Motor neuron (in vitro differentiated cells): ENCODE data around the gene STC2. TPM values are rescaled to one million over a fixed set of nuclear protein-coding genes. Genes with fewer than 3 reads are reported as not detected.

ENCODE experiments used
- ATAC-seq, 8 experiments: fragments of 200-7000 bp; cut with Tn5 transposase; replicated peaks in 6 of 8; 2 replicates each; pipeline ENCODE4 v1.8.0; 2021; ENCODE audit warnings: mild to moderate bottlenecking in 8 of 8, moderate library complexity in 8 of 8
- H3K27ac ChIP-seq, 2 donors: fragments of 250-450 bp; sonication (Bioruptor Pico); 2 replicates each; pipeline ENCODE4 v1.9.0; 2021; ENCODE audit warnings: antibody characterized with exemption in 2 of 2, mild to moderate bottlenecking in 2 of 2, moderate library complexity in 1 of 2
- H3K4me1 ChIP-seq, 2 donors: fragments of 250-450 bp; sonication (Bioruptor Pico); replicated peaks in 1 of 2; 2 replicates each; pipeline ENCODE4 v1.6.1; 2021; ENCODE audit warnings: antibody characterized with exemption in 2 of 2, mild to moderate bottlenecking in 2 of 2, moderate library complexity in 1 of 2
- H3K4me3 ChIP-seq, 5 donors: fragments of 250-450 bp; sonication (Bioruptor Pico); 2 replicates each; pipeline ENCODE4 v1.9.0; 2021; ENCODE audit warnings: antibody characterized with exemption in 5 of 5, mild to moderate bottlenecking in 5 of 5, moderate library complexity in 4 of 5
- WGBS, 10 experiments: fragments of 450-650 bp; shearing (Covaris generic); methylation state at CpG; one replicate each; pipeline ENCODE4 v1.0.0; 2022; 5-methylcytosine and 5-hydroxymethylcytosine counted together
- in situ Hi-C, 9 experiments: fragments of 400-800 bp; cut with MboI; loops; one replicate each; pipeline ENCODE4 v1.15.0; 2021; ENCODE audit warnings: low sequenced_read_pairs in 9 of 9, low pct_unique_long_range_greater_than_20kb in 2 of 9; ENCODE audit not compliant: unreplicated experiment in 9 of 9
- total RNA-seq, 8 experiments: library from RNA; unstranded; fragments of 300-600 nt; gene quantifications; 2 replicates each; pipeline versions ENCODE4 v1.2.3 to v1.2.4, GENCODE V29; 2022

The STC2 gene
- total RNA-seq, 8 experiments from 2014 or later: 2.3 to 92.3 (median 13.9) TPM

DNA sequence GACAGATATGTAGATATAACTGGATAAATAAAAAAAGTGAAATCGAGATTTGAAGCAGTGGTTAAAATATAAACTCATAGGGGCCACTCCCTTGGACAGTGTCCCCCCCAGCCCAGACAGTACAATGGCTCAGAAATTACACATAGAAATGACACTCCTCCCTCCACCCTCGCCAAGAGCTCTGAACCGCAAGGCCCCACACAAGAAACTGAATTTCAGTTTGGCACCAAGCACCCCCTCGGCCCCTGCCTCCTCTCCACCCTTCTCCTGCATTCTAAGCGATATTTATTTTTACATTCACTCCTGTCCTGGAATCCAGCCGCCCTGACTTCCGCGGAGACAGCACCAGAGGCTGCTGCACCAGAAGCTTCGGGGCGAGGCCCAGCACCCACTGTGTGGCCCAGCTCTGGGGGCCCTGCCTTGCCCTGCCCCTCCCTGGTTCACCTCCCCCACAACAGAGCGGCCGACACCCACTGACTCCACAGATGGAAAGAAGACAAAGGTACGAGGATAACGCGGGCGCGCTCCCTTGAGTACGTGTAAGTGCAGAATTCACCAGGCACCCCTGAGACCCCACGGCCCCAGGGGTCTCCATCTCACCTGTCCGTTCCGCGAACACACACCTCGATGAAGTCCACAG, 11.0 kb downstream of the STC2 start:
- peaks cover 34 to 38% of the 10 kb centered on the region in 2 donors for H3K4me1 ChIP-seq
- in situ Hi-C loops: no loop called here
- no peak overlapping the region for H3K4me3 ChIP-seq
- no peak for ATAC-seq
- 50 to 86% (median 70%) methylated on average over 1 to 15 of the region's 23 CpGs; no CpG with 5 or more reads in 3 of the 10 experiments for WGBS, 10 experiments
- no peak overlapping the region for H3K27ac ChIP-seq

DNA sequence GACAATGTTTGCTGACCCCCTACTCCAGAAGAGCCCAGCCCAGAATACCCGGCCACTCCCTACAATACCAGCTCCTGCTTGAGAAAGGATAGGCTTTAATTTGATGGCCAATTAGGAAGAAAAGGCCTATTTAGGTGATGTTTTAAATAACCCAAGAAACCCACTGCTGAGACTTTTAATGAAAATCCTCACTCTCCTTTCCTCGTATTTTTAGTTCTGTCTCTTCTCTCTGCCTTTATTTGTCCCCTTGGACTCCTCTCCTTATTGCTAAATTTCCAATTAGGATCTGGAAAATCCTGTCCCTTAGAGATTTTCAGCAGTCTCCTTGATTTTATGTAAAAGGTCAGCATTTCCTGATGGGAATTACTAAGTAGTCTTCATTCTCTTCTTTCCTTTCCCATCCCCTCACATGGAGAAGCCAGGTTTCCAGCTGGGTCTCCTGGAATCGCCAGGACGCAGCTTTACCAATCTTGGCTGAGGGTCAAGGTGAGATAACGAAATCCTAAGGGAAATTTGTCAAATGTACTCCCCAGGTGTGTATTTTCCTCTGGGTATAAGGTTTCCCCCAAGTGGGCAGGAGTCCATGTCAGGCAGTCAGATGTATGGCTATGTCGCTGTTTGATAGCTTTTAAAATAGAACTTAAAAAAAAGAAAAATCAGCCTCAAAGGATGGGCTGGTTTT, 11.7 kb downstream of the STC2 start:
- Histone ChIP-seq H3K27ac (peak overlapping the region; percentile 78 to 82), H3K4me3 (no peak overlapping the region), H3K4me1 (peaks cover 34 to 38% of the 10 kb centered on the region in 2 donors)
- WGBS, 10 experiments: 40 to 89% (median 67%) methylated on average over 1 to 5 of the region's 6 CpGs; no CpG with 5 or more reads in 1 of the 10 experiments
- ATAC-seq: no peak
- in situ Hi-C loops: no loop called here

DNA sequence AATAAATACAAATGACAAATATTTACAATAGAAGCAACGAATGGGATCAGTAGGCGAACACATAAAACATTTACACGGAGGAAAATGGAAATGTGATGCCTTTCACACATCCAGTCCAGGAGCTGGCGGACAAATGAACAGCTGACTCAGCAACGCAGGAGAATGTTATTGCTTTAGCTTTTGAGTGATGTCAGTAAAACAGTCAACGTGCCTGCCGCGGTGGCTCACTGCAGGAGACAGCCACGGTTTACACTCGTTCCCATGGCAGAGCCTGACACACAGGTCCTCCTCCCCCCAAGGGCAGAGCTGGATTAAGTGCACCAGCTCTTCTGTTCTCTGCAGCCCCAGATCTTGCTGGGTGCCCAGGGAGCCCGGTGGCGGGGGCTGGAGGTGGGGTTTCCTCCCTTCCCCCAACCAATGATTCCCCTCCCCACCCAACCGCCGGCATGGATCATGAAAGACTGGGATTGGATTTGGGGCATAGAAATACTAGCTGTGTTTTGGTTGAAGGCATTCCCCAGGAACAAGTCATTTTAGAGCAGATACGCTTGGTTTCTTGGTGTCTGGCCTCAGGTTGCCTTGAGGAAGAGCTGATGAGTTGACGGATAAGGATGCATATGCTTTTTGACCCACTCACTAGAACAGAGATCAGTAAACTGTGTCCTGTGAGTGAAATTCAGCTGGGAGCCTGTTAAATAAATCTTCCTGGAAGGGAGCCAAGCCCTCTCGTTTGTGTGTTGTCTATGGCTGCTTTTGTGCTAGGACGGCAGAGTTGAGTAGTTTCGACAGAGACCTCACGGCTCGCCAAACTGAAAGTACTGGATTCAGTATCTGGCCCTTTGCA, 12.5 kb downstream of the STC2 start:
- ATAC-seq: peak; percentile 63 to 90 (median 88)
- 7 to 80% (median 25%) methylated on average over 3 to 13 of the region's 21 CpGs for WGBS, 10 experiments
- in situ Hi-C loops: no loop called here

DNA sequence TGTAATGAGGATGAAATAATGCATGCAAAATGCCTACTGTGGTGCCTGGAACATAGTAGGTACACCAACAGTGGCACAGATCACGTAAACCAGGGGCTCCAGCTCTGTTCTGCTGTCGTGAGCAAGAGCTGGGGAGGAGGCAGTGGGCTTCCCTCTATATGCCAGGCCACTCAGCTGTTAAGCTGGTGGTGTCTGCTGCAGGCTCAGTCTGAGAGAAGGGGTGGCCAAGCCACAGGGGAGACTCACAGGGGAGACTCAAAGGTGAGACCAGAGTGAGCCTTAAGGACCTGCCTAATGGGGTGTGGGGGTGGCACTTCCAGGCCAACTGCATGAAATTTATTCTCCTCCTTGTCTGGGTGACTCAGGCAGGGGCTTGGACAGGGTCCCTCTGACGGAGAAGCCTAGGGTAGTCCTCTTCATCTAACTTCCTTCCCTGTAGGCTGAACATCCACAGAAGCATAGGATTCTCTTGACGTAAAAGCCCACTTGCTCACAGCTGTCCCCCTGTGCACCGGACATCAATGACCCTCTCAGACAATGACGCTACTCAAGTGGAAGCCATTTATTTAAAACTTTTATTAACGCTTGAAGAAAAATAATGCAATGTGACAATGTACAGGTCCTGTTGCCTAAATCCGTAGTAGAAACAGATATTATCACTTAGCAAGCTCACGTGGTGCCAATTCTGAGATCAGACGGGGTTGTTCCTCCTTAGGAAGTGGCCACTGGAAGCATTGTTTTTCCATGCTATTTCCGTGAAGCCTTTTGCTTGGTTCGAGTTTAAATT, 13.9 kb downstream of the STC2 start:
- 0 to 100% (median 61%) methylated on average over 1 to 11 of the region's 12 CpGs; no CpG with 5 or more reads in 1 of the 10 experiments for WGBS, 10 experiments
- in situ Hi-C loops: no loop called here
- peak in 2 of 8 experiments; percentile 24 to 31 for ATAC-seq
- peaks cover 47 to 56% of the 10 kb centered on the region in 2 donors for H3K4me1 ChIP-seq
- no peak overlapping the region for H3K27ac ChIP-seq
- no peak overlapping the region for H3K4me3 ChIP-seq

More for the DNA sequence above, 12.5 kb downstream of the STC2 start:
- Histone ChIP-seq H3K27ac (peak overlapping the region; percentile 78 to 82), H3K4me1 (peaks cover 37 to 44% of the 10 kb centered on the region in 2 donors), H3K4me3 (peak overlapping the region in 1 of 5 donors; percentile 6)

DNA sequence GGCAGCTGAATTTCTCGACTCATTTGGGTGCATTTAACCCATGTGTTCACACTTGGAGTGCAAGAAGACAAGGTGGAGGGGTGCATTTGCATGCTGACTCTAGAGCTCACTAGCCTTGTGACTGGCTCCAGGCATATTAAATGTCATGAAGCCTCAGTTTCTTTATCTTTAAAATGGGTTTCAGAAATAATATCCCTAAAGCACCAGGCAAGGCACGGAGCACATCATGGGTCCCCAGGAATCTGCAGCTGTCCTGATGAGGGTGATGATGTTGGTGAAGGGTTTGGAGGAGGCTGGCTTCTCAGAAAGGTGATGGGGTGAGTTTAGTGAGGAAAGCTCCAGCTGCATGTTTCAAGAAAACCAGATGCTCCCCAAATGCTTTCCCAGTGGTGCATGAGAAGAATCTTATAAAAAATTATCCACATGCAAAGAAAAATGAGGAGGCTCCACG, 14.8 kb downstream of the STC2 start:
- Histone ChIP-seq H3K4me1 (peaks cover 47 to 56% of the 10 kb centered on the region in 2 donors), H3K4me3 (no peak overlapping the region), H3K27ac (no peak overlapping the region)
- 33 to 100% (median 83%) methylated on average over 1 to 3 of the region's 3 CpGs; no CpG with 5 or more reads in 1 of the 10 experiments for WGBS, 10 experiments
- in situ Hi-C loops: no loop called here
- ATAC-seq: no peak

DNA sequence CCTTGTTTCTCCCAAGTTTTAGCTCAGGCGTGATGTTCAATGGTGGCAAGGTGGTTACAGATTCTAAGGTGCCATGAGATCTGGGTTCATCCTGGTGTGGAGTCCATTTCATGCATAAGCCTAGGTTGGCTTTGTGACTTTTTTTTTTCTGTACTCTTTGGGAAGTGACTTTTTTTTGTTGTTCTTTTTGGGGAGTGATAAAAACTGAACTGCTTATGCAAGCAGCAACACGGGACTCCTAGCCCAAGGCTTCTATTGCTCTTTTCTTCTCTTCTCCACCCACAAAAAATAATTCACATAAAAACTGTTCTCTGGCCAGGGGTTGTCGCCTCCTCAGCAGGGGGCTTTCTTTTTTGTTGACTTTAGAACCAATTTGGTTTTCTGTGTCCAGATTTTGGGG, 15.4 kb downstream of the STC2 start:
- Histone ChIP-seq H3K4me1 (peaks cover 47 to 56% of the 10 kb centered on the region in 2 donors), H3K4me3 (no peak overlapping the region), H3K27ac (no peak overlapping the region)
- in situ Hi-C loops: no loop called here
- ATAC-seq: no peak
- 20 to 100% (median 71%) methylated on average over 1 to 3 of the region's 3 CpGs; no CpG with 5 or more reads in 2 of the 10 experiments for WGBS, 10 experiments

DNA sequence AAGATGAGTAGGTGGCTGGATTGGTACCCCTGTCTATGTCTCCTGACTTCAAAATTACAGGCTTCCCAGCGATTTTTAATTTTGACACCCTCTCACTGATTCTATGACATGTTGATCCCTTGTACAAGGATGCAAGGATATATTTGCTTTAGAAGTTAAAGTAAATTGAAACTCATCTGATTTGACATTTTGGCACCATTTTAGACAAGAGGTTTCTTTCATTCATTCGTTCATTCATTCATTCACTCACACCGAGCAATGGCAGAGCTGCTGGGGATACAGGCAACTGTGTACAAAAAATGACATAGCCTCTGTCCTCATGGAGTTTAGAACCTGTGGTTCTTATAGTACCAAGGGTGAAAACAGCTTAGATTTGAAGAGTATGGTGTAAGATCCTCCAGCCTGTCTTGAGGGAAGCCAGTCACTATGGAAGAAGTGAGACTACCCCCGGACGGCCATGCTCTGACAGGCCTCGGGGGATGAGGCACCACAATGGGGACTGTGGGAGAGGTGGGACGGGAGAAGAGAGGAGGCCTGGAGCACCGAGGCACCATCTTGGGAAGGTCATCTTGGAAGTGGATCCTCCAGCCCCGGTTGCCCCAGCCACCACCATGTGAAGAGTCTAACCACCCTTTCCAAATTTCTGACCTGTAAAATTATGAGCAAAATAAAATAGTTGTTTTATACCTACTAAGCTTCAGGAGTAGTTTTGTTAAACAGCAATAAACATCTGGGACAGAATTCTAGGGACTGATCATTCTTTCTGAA, 16.2 kb downstream of the STC2 start:
- no peak overlapping the region for H3K4me3 ChIP-seq
- ATAC-seq: no peak
- peaks cover 42 to 48% of the 10 kb centered on the region in 2 donors for H3K4me1 ChIP-seq
- in situ Hi-C loops: no loop called here
- H3K27ac ChIP-seq: no peak overlapping the region
- WGBS, 10 experiments: 58 to 100% (median 78%) methylated on average over 2 to 9 of the region's 9 CpGs; no CpG with 5 or more reads in 2 of the 10 experiments

DNA sequence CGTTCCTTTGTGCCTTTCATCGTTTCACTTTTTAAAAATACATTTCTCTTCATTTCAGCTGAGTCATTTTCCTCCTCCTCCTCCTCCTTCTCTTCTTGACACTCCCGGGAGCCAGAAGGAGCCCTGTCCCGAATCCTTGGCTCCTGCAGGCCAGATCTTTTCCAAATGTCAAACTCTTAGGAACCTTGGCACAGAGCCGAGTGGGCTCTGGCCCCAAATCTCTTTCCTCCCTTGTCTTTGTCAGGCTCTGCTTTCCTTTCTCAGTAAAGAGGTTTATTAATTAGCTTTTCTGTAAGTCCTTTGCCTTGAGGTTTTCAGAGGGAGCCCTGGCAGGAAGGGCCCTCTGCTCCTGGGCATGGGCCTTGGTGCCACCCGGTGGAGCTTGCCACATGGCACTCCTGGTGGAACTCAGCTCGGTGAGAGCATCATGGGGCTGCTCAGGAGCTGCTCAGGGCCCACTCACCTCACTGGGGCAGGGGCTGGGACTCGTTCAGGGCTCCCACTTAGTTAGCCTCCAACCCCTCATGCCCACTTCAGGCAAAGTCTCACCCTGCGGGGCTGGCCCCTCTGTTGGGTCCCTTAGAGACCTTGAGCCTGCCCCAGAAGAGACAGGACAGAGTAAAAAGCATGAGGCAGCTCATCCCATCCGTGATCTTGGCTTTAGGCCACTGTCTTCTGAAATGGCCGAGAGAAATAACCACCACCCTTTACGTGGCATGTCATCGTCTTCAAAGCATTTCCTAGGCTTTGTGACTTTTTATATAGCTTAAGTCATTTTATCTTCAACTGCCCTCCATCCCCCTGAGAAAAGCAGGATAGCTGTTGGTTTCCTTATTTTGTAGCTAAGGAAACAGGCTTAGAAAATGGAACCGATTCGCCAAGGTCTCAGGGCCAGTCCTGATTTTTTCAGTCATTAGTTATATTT, 17.1 kb downstream of the STC2 start:
- 18 to 91% (median 65%) methylated on average over 4 to 12 of the region's 15 CpGs; no CpG with 5 or more reads in 2 of the 10 experiments for WGBS, 10 experiments
- H3K27ac ChIP-seq: peak overlapping the region in 1 of 2 donors; percentile 45
- H3K4me3 ChIP-seq: no peak overlapping the region
- in situ Hi-C loops: no loop called here
- ATAC-seq: peak in 2 of 8 experiments; percentile 19 to 25
- peaks cover 35 to 39% of the 10 kb centered on the region in 2 donors for H3K4me1 ChIP-seq

DNA sequence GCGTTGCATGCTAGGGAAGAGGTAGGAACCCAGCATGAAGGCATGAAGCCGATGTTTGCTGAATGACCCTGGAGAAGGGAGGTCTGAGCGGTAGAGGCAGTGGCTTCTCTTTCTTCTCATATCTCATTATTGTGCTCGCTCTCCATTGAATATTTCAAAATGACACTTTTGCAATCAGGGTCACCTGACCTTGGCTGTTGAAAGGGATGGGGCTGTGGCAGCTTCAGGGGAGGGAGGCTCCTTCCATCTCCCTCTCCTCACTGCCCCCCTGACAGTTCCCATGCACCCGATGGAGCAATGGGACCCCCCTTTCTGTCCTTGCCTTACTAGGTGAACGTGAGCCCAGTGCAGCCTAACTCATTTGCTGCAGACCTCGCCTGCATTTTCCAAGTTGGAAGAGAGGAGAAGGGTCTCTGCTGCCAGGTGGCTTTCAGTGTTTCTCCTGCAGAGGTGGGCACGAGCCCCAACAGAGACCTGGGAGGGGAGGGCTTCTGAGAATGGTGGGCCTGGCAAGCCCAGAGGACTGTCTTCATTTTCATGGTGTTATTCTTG, 17.9 kb downstream of the STC2 start:
- 0 to 100% (median 78%) methylated on average over 1 to 3 of the region's 8 CpGs; no CpG with 5 or more reads in 2 of the 10 experiments for whole genome bisulfite sequencing, 10 experiments
- no peak overlapping the region for H3K4me3 ChIP-seq
- ATAC-seq: peak in 5 of 8 experiments; percentile 56 to 69 (median 60)
- H3K27ac ChIP-seq: peak overlapping the region; percentile 19 to 26
- in situ Hi-C loops: no loop called here
- peaks cover 27 to 31% of the 10 kb centered on the region in 2 donors for H3K4me1 ChIP-seq

DNA sequence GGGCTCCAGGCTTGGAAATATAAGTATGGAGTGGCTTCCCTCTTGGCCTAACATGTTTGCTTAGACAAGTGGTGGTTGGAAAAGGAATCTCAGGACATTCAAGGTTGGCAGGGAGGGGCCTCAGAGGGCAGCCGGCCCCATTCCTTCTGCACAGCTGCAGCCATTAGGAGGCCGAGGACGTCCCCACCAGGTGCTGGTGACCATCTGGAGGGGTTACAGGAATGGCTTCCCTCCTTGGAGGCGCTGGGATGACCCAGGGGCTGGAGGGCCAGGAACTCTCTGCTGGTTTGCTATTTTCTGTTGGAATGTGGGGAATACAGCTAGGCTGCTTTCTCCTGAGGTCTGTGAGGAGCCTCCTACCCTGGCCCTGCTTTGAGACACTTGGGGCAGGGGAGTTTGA, 18.5 kb downstream of the STC2 start:
- 70 to 100% (median 83%) methylated on average over 1 to 4 of the region's 4 CpGs; no CpG with 5 or more reads in 7 of the 10 experiments for WGBS, 10 experiments
- H3K4me1 ChIP-seq: peaks cover 23 to 30% of the 10 kb centered on the region in 2 donors
- in situ Hi-C loops: no loop called here
- H3K4me3 ChIP-seq: no peak overlapping the region
- peak overlapping the region in 1 of 2 donors; percentile 26 for H3K27ac ChIP-seq
- no peak for ATAC-seq

DNA sequence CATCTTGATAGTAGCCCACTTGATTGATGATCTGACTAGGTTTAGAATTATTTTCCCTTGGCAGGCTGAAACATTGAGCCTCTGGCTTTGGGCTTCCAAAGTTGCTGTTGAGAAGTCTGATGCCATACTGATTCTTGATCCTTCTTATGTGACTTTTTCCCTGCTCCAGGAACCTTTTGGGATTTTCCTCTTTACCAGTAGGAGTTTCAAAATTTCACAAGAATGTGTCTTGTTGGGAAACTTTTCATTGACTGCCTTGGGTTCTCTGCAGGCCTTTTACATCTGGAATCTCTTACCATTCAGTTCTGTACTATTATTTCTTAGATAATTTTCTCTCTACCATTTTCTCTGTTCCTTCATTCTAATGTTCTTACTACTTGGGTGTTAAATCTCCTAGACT, 20.0 kb downstream of the STC2 start:
- in situ Hi-C loops: no loop called here
- no peak for ATAC-seq
- Histone ChIP-seq H3K27ac (no peak overlapping the region), H3K4me3 (no peak overlapping the region), H3K4me1 (peaks cover 33 to 38% of the 10 kb centered on the region in 2 donors)
